ENCODE data around the gene MS4A1.
"Not testable (repeated sequence)": the region's sequence is repeated elsewhere in the genome, so short reads cannot be mapped to it uniquely, and the experiment has no call there.

The MS4A1 gene

GRCh38 chr11:60504219-60504905 lies 48.7 kb downstream of the MS4A1 start:
- no peak for DNase-seq

- not testable (repeated sequence) for DNase-seq
These were observed 54.0 kb downstream of the MS4A1 start for GRCh38 chr11:60509609-60510008.

- DNase-seq, result not testable (repeated sequence)
These were observed 54.6 kb downstream of the MS4A1 start for GRCh38 chr11:60510209-60510608.

- DNase-seq, result no peak
These were observed 55.7 kb downstream of the MS4A1 start for GRCh38 chr11:60511393-60511792.

- DNase-seq, result no peak
These were observed 57.1 kb downstream of the MS4A1 start for GRCh38 chr11:60512651-60513225.

- DNase-seq, result no peak
These were observed 58.1 kb downstream of the MS4A1 start for GRCh38 chr11:60513496-60514460.

GRCh38 chr11:60515144-60515855 lies 59.7 kb downstream of the MS4A1 start, which contains the start of gene MS4A13:
MS4A13 (plus strand) TSS chr11:60515392; CDS start chr11:60518084, 2,692 bp downstream.
- DNase-seq, result no peak
